ENCODE measurements around the gene RAB29.

RAB29 gene

GRCh38 chr1:205769641-205770365 lies 5.5 kb downstream of the RAB29 start:
- Histone ChIP-seq H3K4me2 (ENCODE audit: low read depth, low read length, poor library complexity, severe bottlenecking) (no peak overlapping the region), H3K4me3 (ENCODE audit: insufficient read depth, low read length, poor library complexity, severe bottlenecking) (no peak overlapping the region), H3K27me3 (ENCODE audit: low read length) (no peaks in the 10 kb centered on the region), H3K27ac (ENCODE audit: low read depth, low read length) (no peak overlapping the region), H4K20me1 (ENCODE audit: low read depth, low read length) (no peaks in the 10 kb centered on the region), H3K9ac (ENCODE audit: low read length) (no peak overlapping the region), H3K9me3 (ENCODE audit: insufficient read depth, low read length) (no peaks in the 10 kb centered on the region), H2AFZ (ENCODE audit: low read depth, low read length, severe bottlenecking) (no peak overlapping the region), H3K36me3 (ENCODE audit: low read length) (no peaks in the 10 kb centered on the region), H3K9me2 (replicated peaks; ENCODE audit: insufficient read depth, low read length) (no peaks in the 10 kb centered on the region), H3K79me2 (ENCODE audit: insufficient read depth, low read length) (no peaks in the 10 kb centered on the region), H3F3A (ENCODE audit: insufficient read depth) (no peaks in the 10 kb centered on the region)
- TF ChIP-seq CTCF (IDR thresholded peaks at IDR 0.05; ENCODE audit: insufficient read depth, low read length, poor library complexity, severe bottlenecking) (no peak), EZH2phosphoT487 (conservative IDR thresholded peaks at IDR 0.05; ENCODE audit: low read length) (no peak)

DNA sequence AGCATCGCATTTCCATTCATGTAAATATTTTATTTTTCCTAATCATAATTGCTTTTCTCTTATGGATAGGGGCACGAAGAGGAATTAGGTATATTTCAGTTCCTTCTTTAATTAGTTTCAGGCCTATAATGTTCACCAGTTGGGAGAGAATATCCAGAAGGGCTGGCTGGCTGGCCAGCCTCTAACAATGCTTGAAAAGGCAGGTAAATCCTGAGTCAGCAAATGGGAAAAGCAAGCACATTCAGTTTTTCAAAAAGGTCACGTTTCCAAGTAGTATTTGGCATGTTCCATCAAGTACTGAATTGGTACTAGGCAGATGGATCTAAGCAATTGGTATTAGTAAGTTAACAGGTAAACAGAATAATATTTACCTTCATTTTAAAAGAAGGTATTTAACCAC lies 8.0 kb downstream of the RAB29 start:
- Histone ChIP-seq H3K36me3 (ENCODE audit: low read length) (no peaks in the 10 kb centered on the region), H3K9me2 (replicated peaks; ENCODE audit: insufficient read depth, low read length) (no peaks in the 10 kb centered on the region), H3K9me3 (ENCODE audit: insufficient read depth, low read length) (no peaks in the 10 kb centered on the region), H3K27ac (ENCODE audit: low read depth, low read length) (no peak overlapping the region), H3K4me2 (ENCODE audit: low read depth, low read length, poor library complexity, severe bottlenecking) (no peak overlapping the region), H3K27me3 (ENCODE audit: low read length) (no peaks in the 10 kb centered on the region), H2AFZ (ENCODE audit: low read depth, low read length, severe bottlenecking) (no peak overlapping the region), H3K9ac (ENCODE audit: low read length) (no peak overlapping the region), H3K4me3 (ENCODE audit: insufficient read depth, low read length, poor library complexity, severe bottlenecking) (no peak overlapping the region), H3K79me2 (ENCODE audit: insufficient read depth, low read length) (no peaks in the 10 kb centered on the region), H4K20me1 (ENCODE audit: low read depth, low read length) (no peaks in the 10 kb centered on the region), H3F3A (ENCODE audit: insufficient read depth) (no peaks in the 10 kb centered on the region)
- no peak for TF ChIP-seq CTCF (IDR thresholded peaks at IDR 0.05; ENCODE audit: insufficient read depth, low read length, poor library complexity, severe bottlenecking)

DNA sequence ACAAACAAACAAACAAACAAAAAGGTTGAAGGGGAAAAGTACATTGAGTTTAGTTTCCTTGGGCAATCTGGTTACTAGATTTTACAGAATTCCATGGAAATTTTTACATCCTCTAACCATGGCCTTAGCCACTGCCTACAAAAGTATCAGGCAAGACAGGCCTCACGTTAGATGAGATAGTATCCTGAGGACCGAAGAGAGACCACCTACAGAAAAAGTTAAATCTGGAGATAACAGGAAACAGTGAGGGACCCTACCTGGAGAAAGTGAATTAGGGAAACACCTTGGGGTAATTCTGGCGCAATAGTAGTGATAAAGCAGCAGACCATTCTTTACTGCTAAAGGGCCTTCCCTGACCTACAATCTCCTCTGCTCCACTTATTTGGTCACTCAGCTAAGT lies 8.7 kb downstream of the RAB29 start:
- TF ChIP-seq CTCF (IDR thresholded peaks at IDR 0.05; ENCODE audit: insufficient read depth, low read length, poor library complexity, severe bottlenecking), result no peak
- no peak for TF ChIP-seq EZH2phosphoT487 (conservative IDR thresholded peaks at IDR 0.05; ENCODE audit: low read length)
- H3K79me2 ChIP-seq (ENCODE audit: insufficient read depth, low read length), result no peaks in the 10 kb centered on the region
- H3K9me2 ChIP-seq (replicated peaks; ENCODE audit: insufficient read depth, low read length), result no peaks in the 10 kb centered on the region
- H3K4me3 ChIP-seq (ENCODE audit: insufficient read depth, low read length, poor library complexity, severe bottlenecking), result no peak overlapping the region
- H3K27me3 ChIP-seq (ENCODE audit: low read length), result no peaks in the 10 kb centered on the region
- H3K9me3 ChIP-seq (ENCODE audit: insufficient read depth, low read length), result no peaks in the 10 kb centered on the region
- H3K27ac ChIP-seq (ENCODE audit: low read depth, low read length), result no peak overlapping the region
- no peaks in the 10 kb centered on the region for H4K20me1 ChIP-seq (ENCODE audit: low read depth, low read length)
- no peak overlapping the region for H3K4me2 ChIP-seq (ENCODE audit: low read depth, low read length, poor library complexity, severe bottlenecking)
- no peaks in the 10 kb centered on the region for H3K36me3 ChIP-seq (ENCODE audit: low read length)
- H3F3A ChIP-seq (ENCODE audit: insufficient read depth), result no peaks in the 10 kb centered on the region
- no peak overlapping the region for H2AFZ ChIP-seq (ENCODE audit: low read depth, low read length, severe bottlenecking)
- no peak overlapping the region for H3K9ac ChIP-seq (ENCODE audit: low read length)
